UCSD-AML1 (cell line): ENCODE data around the gene ARL6IP6.

Source experiments
- DNase-seq: peaks from one replicate; lab custom pipeline; 2025; ENCODE audit not compliant: unreplicated experiment; lab: John Stamatoyannopoulos, UW

Gene ARL6IP6

DNA sequence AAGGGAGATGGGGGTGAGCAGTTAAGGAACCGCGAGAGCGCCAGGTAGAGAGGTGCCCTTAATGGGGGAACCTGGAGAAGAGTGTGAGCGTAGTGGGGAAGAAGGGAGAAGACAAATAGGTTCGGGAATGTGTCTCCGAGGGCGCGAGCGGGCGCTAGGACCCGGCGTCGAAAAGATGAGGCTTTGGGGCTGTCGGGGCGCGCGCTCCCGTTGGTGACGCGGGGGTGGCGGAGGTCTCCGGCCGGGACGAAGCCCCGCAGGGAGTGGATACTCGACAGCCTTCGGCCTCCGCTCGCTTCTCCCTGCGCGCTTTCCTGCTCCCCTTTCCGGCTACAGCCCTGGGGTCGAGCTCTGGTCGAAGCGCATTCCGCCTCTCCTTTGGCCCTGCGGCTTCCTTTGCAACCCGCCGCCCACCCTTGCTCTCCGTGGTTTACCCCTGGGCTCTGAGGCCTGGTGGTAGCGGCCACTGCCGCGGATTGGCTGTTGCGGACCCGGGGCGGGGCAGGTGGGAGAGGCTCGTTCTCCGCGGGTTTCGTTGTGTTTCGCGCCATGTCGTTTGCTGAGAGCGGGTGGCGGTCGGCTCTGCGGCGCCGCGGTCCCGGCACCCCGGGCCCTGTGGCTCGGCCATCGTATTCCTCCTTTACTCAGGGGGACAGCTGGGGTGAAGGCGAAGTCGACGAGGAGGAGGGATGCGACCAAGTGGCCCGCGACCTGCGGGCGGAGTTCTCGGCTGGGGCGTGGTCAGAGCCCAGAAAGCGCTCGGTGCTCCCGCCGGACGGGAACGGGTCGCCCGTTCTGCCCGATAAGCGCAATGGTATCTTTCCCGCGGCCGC is at the start of gene ARL6IP6:
TSS of gene ARL6IP6 (plus strand) at position 545 of the 833 bp plus-strand sequence. CDS start at position 550, 5 bp downstream.
- peak; percentile 95 for DNase-seq

DNA sequence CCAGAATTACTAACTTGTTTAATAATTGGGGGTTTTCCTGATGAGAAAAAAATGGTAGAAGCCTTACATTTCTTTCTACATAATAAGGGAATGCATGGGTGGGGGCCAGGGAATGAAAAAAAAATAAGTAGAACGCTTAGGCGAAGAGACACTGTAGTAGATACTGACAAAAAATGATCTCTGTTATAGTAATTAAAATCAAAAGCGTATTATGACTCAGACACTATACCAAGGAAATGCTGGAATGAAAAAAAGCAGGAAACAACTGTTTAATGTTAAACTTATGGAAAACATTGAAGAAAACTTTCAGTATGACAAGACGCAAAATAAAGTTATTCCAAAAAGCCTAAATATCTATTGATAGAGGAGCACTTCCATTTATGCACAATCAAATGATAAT is 44.1 kb upstream of the ARL6IP6 start:
- no peak for DNase-seq

DNA sequence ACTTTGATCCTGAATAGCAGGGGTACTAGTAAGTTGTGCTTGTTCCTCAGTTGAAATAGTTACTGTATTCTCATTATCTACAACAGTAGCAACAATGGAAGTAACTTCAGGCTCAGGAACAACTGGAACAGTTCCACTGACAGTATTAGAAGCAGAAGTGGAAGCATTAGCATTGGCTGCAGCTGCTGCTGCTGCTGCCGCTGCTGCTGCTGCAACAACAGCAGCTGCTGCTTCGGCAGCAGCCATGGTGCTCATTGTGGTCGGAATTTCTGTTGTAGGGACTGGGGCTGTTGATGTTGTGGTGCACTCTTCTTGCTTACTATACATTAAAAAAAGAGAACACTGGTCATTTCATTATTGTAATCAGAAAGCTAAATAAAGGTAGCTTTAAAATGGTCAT is 42.0 kb upstream of the ARL6IP6 start:
- DNase-seq, result no peak

DNA sequence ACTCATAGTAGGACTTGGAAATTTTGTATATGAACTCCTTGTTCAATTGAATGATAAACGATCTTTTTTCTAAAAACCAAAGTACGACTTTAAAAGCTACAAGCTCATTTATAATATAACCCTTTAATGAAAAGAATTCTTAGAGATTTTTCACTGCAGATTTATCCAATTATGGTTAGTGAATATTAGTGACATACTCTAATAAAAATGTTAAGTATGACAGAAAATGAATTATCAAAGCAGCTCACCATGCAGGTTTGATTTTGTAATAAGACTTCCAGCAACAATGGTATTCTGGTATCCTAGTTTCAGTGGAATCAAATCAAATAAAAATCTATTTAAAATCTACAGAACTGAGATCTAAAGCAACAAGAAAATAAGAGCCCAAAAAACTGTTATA is 39.6 kb upstream of the ARL6IP6 start:
- no peak for DNase-seq

- DNase-seq, result no peak
These were observed 35.8 kb upstream of the ARL6IP6 start for GRCh38 chr2:152682663-152683062.

GRCh38 chr2:152683400-152683799 is 35.0 kb upstream of the ARL6IP6 start:
- no peak for DNase-seq

GRCh38 chr2:152686321-152686720 is 32.1 kb upstream of the ARL6IP6 start:
- no peak for DNase-seq

- DNase-seq, result no peak
These were observed 25.4 kb upstream of the ARL6IP6 start for GRCh38 chr2:152693033-152693432.

DNA sequence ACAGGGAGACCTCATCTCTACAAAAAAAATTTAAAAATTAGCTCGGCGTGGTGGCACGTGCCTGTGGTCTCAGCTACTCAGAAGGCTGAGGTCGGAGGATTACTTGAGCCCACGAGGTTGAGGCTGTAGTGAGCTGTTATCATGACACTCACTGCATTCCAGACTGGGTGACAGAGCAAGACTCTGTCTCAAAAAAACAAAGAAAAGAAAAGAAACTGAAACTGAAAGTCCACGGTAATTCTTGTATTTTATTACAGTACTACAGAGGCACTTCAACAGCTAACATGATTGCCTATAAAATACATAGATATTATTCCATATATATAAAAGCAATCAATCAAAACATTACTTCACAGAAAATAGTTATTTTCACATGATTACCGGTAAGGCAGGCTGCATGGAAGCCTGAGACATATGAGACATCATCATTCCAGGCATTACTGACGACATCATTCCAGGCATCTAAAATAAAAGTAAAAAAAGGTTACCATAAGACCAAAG is 24.2 kb upstream of the ARL6IP6 start:
- DNase-seq, result no peak

GRCh38 chr2:152695763-152696162 is 22.7 kb upstream of the ARL6IP6 start:
- no peak for DNase-seq

GRCh38 chr2:152696476-152696875 is 21.9 kb upstream of the ARL6IP6 start:
- DNase-seq, result no peak

- DNase-seq, result no peak
These were observed 17.2 kb upstream of the ARL6IP6 start for GRCh38 chr2:152701198-152701597.

GRCh38 chr2:152706477-152707021 is 11.9 kb upstream of the ARL6IP6 start:
- DNase-seq, result no peak

DNA sequence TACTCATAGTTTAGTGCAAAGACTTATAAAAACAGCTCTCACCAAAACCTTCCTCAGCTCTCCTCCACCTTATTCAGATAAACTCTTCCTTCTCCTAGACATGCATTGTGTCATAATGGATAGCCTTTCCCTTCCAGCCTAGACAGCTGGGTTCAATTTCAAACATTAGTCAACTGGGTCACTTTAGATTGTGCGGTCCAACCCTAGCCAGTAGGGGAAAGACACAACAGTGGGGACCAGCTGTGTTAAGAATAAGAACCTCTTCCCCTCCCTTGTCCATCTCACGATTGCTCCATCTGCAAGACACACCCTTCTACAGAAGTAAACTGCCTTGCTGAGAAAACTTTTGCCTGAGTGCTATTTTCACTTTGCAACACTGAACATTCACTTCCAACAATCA is 9.7 kb upstream of the ARL6IP6 start:
- no peak for DNase-seq

DNA sequence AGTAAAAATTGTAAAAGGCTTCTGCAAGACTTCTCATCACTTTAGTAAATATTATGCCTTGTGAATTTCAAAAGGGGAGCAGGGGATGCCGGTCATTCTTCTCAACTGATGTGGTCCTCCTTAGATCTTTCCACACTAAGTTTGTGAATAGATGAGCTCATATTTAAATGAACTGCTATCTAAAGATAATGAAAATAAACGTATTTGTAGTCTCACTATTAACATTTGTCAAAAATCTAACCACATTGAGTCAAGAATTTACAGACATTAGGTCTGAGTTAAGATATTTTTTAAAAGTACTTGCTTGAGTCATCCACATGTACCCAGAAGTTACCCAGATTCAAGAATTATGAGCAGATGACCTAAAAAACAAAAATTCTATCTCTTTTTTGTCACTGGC is 7.7 kb upstream of the ARL6IP6 start:
- no peak for DNase-seq

DNA sequence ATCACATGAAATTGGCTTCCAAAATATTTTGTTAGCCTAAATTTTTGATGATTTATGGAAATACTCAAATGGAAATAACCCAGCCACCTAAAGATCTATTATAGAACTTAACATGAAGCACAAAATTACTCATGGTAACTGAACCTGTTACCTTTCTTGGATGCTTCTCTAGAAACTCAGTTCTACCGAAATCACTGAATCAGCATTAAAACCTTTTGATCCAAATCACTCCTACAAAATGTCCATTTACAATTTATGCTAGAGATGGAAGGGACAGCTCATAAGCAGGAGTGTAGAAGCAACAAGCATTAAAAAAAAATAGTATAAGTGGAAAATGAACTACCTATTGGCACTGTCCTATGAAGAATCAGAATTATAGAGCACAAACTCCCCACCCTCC is 3.3 kb upstream of the ARL6IP6 start:
- DNase-seq, result no peak

DNA sequence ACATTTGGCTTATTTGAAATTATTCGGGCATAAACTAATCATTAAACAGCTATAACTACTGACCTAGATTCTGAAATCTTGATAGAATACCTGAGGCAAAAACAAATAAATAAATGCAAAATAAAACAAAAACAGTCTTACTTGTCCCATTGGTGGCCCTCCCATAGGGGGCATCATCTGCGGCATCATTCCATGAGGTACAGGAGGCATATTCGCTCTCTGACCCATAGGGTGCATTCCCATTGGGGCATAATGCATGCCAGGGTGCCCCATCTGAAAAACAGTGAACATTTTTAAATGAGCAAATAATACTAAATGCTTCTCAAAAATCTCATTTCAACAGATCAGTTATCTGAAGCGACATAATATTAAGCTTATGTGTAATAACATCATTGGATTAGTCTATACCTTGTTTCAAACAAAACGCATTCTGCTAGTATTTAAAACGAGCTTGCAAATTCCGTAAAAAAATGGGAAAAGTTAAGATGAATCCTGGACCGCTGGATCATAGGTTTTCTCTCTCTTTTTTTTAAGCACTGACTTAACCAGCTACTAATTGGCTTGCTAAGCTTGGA is 2.5 kb upstream of the ARL6IP6 start:
- peak; percentile 39 for DNase-seq

GRCh38 chr2:152716805-152717227 is 1.6 kb upstream of the ARL6IP6 start:
- peak; percentile 63 for DNase-seq

DNA sequence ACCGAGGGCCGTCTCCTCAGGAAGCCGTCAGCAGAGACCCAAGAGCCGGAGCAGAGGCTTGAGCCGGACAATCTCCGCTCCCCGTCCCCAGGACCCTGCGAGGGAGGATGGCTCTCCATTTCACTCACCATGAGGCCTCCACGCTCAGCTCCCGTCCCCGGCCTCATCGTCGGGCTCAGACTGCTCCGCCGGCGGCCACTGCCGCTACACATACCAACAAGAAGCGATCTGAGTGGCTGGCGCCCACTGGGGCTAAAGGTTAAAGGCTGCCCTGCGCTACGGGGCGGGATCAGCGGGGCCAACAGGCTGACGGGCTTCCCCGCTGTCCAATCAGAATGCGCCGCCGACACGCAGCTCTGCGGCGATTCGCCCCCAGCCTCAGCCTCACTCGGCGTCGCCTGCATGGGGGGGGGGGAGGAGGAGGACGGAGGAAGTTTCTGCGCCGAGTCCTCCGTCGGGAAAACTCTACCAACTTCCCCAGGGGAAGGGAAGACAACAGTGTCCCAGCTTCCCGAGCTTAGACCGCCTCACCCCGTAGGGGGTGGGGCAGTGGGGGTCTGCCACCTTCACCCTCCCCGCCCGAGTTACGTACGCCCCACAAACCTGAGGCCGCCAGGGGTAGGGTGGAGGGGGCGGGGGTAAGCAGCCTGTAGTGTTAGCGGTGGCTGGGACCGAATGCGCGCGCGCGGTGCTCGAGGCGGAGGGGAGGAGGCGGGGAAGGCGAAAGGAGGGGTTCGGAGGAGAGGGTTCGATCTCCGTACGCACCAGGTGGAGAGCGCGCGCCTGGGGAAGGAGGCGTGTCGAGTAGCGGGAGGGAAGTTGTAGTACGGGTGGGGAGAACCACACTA is 968 bp upstream of the ARL6IP6 start, which contains the start of gene PRPF40A:
TSS of gene PRPF40A (minus strand) at position 234 of the 848 bp plus-strand sequence. CDS start at position 212, 22 bp downstream.
- DNase-seq, result peak; percentile 99

- no peak for DNase-seq
These were observed 657 bp downstream of the ARL6IP6 start for GRCh38 chr2:152718909-152719645.
